AG04449 (cell line): ENCODE results near the gene TMEM163.

ENCODE experiments used
- CTCF ChIA-PET: fragments of 350-600 bp; formaldehyde crosslinking; extraction: SDS; loops from one replicate; lab custom pipeline; 2021; ENCODE audit warnings: antibody characterized with exemption; lab: Yijun Ruan, JAX
- POLR2A ChIA-PET: fragments of 400-600, 350-600 bp; formaldehyde crosslinking; extraction: SDS; loops from one replicate; lab custom pipeline; 2020; ENCODE audit warnings: antibody characterized with exemption, inconsistent platforms; lab: Yijun Ruan, JAX
- DNase-seq: peaks from one replicate; pipeline ENCODE4 v3.0.0-alpha.2; 2010; ENCODE audit warnings: low read depth, low spot score
- H3K4me3 ChIP-seq: 2 replicates; pipeline ENCODE4 v1.5.1; 2011; ENCODE audit warnings: low read depth, mild to moderate bottlenecking, control low read depth, low read length
- TF ChIP-seq, protein P1 (sequence below): IDR thresholded peaks from one replicate; pipeline ENCODE4 v1.5.1; 2011; ENCODE audit warnings: mild to moderate bottlenecking, moderate library complexity, low read length, control low read depth, inconsistent platforms; ENCODE audit not compliant: insufficient read depth; ENCODE audit errors: missing control alignments

TMEM163 gene

DNA sequence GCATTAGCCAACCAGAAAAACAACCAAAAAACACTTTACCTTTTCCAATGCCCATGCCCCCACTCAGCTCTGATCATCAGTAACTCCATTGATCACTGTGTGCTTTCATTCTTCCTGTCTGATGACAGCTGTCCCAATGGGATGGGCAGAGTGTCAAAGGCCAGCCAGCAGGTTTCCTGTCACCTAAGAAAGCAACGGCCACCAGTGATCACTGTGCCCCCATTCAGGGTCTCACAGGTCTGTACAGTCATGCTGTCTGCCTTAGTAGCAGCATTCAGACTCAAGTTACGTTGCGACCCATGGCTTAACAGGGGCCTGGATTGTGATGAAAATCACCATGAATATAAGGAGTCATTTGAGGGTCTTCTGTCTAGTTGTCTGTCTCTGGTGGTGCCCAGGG lies 280.4 kb downstream of the TMEM163 start:
- DNase-seq: no peak
- POLR2A ChIA-PET: no interaction called here
- H3K4me3 ChIP-seq: no peak overlapping the region
- CTCF ChIA-PET: interaction anchor here (1.2 to 6.7 kb wide), 5 partner anchors 10 to 554 kb away, joined by 3 to 78 read pairs (median 5); no protein-coding TSS in a partner anchor
- TF ChIP-seq, protein P1, sequence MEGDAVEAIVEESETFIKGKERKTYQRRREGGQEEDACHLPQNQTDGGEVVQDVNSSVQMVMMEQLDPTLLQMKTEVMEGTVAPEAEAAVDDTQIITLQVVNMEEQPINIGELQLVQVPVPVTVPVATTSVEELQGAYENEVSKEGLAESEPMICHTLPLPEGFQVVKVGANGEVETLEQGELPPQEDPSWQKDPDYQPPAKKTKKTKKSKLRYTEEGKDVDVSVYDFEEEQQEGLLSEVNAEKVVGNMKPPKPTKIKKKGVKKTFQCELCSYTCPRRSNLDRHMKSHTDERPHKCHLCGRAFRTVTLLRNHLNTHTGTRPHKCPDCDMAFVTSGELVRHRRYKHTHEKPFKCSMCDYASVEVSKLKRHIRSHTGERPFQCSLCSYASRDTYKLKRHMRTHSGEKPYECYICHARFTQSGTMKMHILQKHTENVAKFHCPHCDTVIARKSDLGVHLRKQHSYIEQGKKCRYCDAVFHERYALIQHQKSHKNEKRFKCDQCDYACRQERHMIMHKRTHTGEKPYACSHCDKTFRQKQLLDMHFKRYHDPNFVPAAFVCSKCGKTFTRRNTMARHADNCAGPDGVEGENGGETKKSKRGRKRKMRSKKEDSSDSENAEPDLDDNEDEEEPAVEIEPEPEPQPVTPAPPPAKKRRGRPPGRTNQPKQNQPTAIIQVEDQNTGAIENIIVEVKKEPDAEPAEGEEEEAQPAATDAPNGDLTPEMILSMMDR: no peak

DNA sequence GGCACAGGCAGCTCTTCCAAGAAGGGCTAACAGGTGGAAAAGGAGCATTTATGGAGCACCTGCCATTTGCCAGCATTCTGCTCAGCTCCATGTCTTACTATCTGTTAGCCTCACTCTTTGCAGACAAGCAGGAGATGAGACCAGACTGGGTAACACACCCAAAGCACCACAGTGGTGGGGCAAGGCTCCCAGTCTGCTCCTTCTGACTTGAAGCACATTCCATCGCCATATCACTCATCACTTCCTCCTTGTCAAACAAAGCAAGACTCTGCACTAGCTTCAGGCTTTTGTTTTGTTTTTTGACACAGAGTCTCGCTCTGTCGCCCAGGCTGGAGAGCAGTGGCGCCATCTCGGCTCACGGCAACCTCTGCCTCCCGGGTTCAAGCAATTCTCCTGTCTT lies 282.1 kb downstream of the TMEM163 start:
- TF ChIP-seq, protein P1: no peak
- ChIA-PET POLR2A (no interaction called here), CTCF (interaction anchor here (1.4 to 6.7 kb wide), 5 partner anchors 9 to 552 kb away, joined by 6 to 78 read pairs (median 10); no protein-coding TSS in a partner anchor)
- H3K4me3 ChIP-seq: no peak overlapping the region
- no peak for DNase-seq

DNA sequence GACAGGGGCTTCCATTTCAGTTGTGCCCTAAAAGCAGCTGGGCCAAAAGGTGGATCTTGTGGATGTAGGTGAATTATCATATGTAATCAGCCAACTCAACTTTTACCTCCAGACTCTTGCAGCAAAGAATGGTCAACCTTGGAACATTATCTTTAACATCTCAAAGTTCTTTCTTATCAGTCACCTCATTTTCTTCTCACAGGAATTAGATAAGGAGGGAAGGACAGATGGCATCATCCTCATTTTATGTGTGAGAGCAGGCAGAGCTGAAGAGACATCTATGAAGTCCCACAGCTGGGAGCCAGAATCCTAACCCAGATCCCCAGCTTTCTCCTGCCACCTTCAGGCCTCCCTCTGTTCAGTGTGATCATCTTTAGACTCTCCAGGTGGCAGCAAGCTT lies 282.9 kb downstream of the TMEM163 start:
- TF ChIP-seq, protein P1: no peak
- ChIA-PET CTCF (interaction anchor here (1.4 to 6.7 kb wide), 5 partner anchors 10 to 551 kb away, joined by 6 to 78 read pairs (median 10); no protein-coding TSS in a partner anchor), POLR2A (no interaction called here)
- DNase-seq: no peak
- H3K4me3 ChIP-seq: no peak overlapping the region

DNA sequence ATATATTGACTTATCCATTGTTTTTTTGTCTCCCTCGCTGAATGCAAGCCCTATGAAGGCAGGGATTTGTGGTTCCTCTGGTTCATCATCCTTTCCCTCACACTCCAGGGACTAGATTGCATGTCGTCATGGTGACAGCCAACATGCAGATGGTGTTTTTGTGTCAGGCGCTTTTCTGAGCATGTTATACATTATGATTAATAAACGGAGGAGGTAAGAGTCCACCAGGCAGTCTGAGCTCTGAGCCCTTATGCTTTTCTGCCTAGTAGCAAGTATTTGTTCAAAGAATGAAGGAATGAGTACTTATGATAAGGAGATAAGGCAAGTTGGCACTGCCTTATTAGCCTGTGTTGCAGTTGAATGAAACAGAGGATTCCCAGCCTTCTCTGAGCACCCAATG lies 283.3 kb downstream of the TMEM163 start:
- TF ChIP-seq, protein P1: no peak
- CTCF ChIA-PET: interaction anchor here (1.4 to 6.7 kb wide), 5 partner anchors 11 to 551 kb away, joined by 6 to 78 read pairs (median 10); no protein-coding TSS in a partner anchor
- H3K4me3 ChIP-seq: no peak overlapping the region
- POLR2A ChIA-PET: no interaction called here
- DNase-seq: no peak

DNA sequence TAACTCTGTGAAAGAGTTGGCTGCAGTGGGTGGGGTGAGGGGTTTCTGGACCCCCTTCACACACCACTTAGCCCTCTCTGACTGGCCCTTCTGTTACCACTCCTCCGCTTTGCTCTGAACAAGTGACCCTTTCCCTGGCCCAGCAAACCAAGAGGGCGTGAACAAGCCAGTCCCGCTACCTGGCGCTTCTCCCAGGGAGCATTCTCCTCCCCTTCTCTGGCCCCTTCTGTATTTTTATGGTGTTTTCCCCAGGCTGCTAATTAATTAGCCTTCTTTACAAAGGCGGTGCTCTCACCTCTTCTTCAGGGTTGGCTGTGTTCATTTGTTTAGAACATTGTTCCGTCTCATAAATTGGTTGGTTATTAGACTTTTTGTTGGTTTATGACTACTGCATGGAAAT lies 284.8 kb downstream of the TMEM163 start:
- DNase-seq: no peak
- TF ChIP-seq, protein P1: no peak
- no peak overlapping the region for H3K4me3 ChIP-seq
- POLR2A ChIA-PET: interaction anchor here (0.7 kb wide), 1 partner anchor 32 kb away, joined by 3 read pairs; no protein-coding TSS in a partner anchor
- CTCF ChIA-PET: interaction anchor here (1.1 to 6.7 kb wide), 3 partner anchors 12 to 22 kb away, joined by 3 to 78 read pairs (median 13); no protein-coding TSS in a partner anchor

DNA sequence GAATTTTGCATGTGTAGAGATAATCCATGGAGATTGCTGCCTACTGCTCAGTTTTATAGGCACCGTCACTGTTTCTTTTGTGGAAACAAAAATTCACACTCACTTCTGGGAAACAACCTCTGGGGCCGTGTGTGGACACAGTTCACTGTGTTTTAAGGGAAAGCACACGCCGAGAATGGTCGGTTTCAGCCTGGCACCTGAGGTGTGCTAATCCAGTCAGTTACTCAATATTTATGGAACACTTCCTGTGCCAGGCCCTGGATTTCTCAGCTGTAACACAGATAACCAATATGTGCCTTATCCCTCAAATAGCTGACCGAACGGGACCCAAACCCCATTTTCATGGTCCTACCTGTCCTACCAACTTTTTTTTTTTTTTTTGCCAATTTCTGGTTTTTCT lies 285.3 kb downstream of the TMEM163 start:
- TF ChIP-seq, protein P1: no peak
- POLR2A ChIA-PET: interaction anchor here (0.7 kb wide), 1 partner anchor 31 kb away, joined by 3 read pairs; no protein-coding TSS in a partner anchor
- H3K4me3 ChIP-seq: no peak overlapping the region
- DNase-seq: no peak
- CTCF ChIA-PET: interaction anchor here (3.8 to 6.7 kb wide), 2 partner anchors 19 to 22 kb away, joined by 13 to 78 read pairs; no protein-coding TSS in a partner anchor
